H9 (cell line): ENCODE results near the gene LBX2. TPM values are rescaled to one million over a fixed set of nuclear protein-coding genes. Genes with fewer than 3 reads are reported as not detected.

Experiments used
- DNase-seq: peaks from one replicate; pipeline ENCODE4 v3.0.0-alpha.2; 2017
- H2AFZ ChIP-seq: one replicate; pipeline ENCODE4 v1.6.1; 2013; ENCODE audit warnings: mild to moderate bottlenecking, low read length, control low read depth, moderate library complexity
- H2AK5ac ChIP-seq: 2 replicates; pipeline ENCODE4 v1.6.1; 2013; ENCODE audit warnings: low read length, control low read depth, mixed read lengths; ENCODE audit not compliant: insufficient read length
- H2BK120ac ChIP-seq: one replicate; pipeline ENCODE4 v1.6.1; 2013; ENCODE audit warnings: low read depth, mild to moderate bottlenecking, low read length, control low read depth, inconsistent platforms; ENCODE audit not compliant: poor library complexity, severe bottlenecking
- H2BK12ac ChIP-seq: 2 replicates; pipeline ENCODE4 v1.6.1; 2013; ENCODE audit warnings: low read length, control low read depth, mixed read lengths, low read depth; ENCODE audit not compliant: insufficient read length
- H2BK15ac ChIP-seq: 2 replicates; pipeline ENCODE4 v1.6.1; 2013; ENCODE audit warnings: low read depth, low read length, control low read depth
- H2BK20ac ChIP-seq: one replicate; pipeline ENCODE4 v1.6.1; 2013; ENCODE audit warnings: low read depth, mild to moderate bottlenecking, low read length, control low read depth, inconsistent platforms; ENCODE audit not compliant: poor library complexity, severe bottlenecking
- H2BK5ac ChIP-seq: 2 replicates; pipeline ENCODE4 v1.6.1; 2013; ENCODE audit warnings: low read length, control low read depth, mixed read lengths; ENCODE audit not compliant: insufficient read length
- H3K14ac ChIP-seq: 2 replicates; pipeline ENCODE4 v1.6.1; 2013; ENCODE audit warnings: low read length, control low read depth; ENCODE audit not compliant: insufficient read depth
- H3K18ac ChIP-seq: 2 replicates; pipeline ENCODE4 v1.6.1; 2013; ENCODE audit warnings: low read depth, mild to moderate bottlenecking, mixed read lengths, low read length, control low read depth; ENCODE audit not compliant: insufficient read length
- H3K23ac ChIP-seq: 2 replicates; pipeline ENCODE4 v1.6.1; 2013; ENCODE audit warnings: low read length, control low read depth, mixed read lengths, low read depth; ENCODE audit not compliant: insufficient read length
- H3K23me2 ChIP-seq: 2 replicates; pipeline ENCODE4 v1.6.1; 2013; ENCODE audit warnings: low read depth, mild to moderate bottlenecking, mixed read lengths, low read length, control low read depth; ENCODE audit not compliant: insufficient read length, poor library complexity, severe bottlenecking
- H3K27ac ChIP-seq: 2 replicates; pipeline ENCODE4 v1.5.1; 2013; ENCODE audit warnings: low read length, control low read depth, mixed read lengths, low read depth; ENCODE audit not compliant: insufficient read length
- H3K27me3 ChIP-seq: 2 replicates; pipeline ENCODE4 v1.6.1; 2013; ENCODE audit warnings: low read length, control low read depth, inconsistent platforms; ENCODE audit not compliant: insufficient read depth
- H3K4ac ChIP-seq: 2 replicates; pipeline ENCODE4 v1.6.1; 2013; ENCODE audit warnings: low read depth, mild to moderate bottlenecking, control low read depth, inconsistent platforms, low read length, moderate library complexity
- H3K4me1 ChIP-seq: 2 replicates; pipeline ENCODE4 v1.6.1; 2013; ENCODE audit warnings: low read length, control low read depth, inconsistent platforms; ENCODE audit not compliant: insufficient read depth
- H3K4me2 ChIP-seq: 2 replicates; pipeline ENCODE4 v1.6.1; 2013; ENCODE audit warnings: low read length, control low read depth, mixed read lengths; ENCODE audit not compliant: insufficient read length, insufficient read depth
- H3K56ac ChIP-seq: 2 replicates; pipeline ENCODE4 v1.6.1; 2013; ENCODE audit warnings: low read depth, mild to moderate bottlenecking, mixed read lengths, low read length, control low read depth; ENCODE audit not compliant: insufficient read length
- H3K79me1 ChIP-seq: 2 replicates; pipeline ENCODE4 v1.6.1; 2013; ENCODE audit warnings: low read depth, mild to moderate bottlenecking, moderate library complexity, low read length, control low read depth, inconsistent platforms; ENCODE audit not compliant: insufficient read depth, poor library complexity, severe bottlenecking
- H3K79me2 ChIP-seq: 2 replicates; pipeline ENCODE4 v1.6.1; 2013; ENCODE audit warnings: low read length, control low read depth, inconsistent platforms; ENCODE audit not compliant: insufficient read depth
- H3K9ac ChIP-seq: 2 replicates; pipeline ENCODE4 v1.6.1; 2013; ENCODE audit warnings: low read length, control low read depth, mixed read lengths; ENCODE audit not compliant: insufficient read length; ENCODE audit errors: extremely low read depth
- H3K9me3 ChIP-seq: one replicate; pipeline ENCODE4 v1.6.1; 2013; ENCODE audit warnings: low read depth, low read length, inconsistent platforms; ENCODE audit not compliant: control insufficient read depth
- H3T11ph ChIP-seq: one replicate; pipeline ENCODE4 v1.6.1; 2013; ENCODE audit warnings: mild to moderate bottlenecking, low read length, control low read depth, inconsistent platforms
- H4K20me1 ChIP-seq: one replicate; pipeline ENCODE4 v1.6.1; 2013; ENCODE audit not compliant: control insufficient read depth, insufficient read length, insufficient read depth
- H4K5ac ChIP-seq: 2 replicates; pipeline ENCODE4 v1.6.1; 2013; ENCODE audit warnings: low read depth, mild to moderate bottlenecking, mixed read lengths, low read length, control low read depth; ENCODE audit not compliant: insufficient read length
- H4K8ac ChIP-seq: replicated peaks from 2 replicates; pipeline ENCODE4 v1.6.1; 2013; ENCODE audit warnings: low read length, control low read depth, mixed read lengths, low read depth; ENCODE audit not compliant: insufficient read length
- H4K91ac ChIP-seq: 2 replicates; pipeline ENCODE4 v1.6.1; 2013; ENCODE audit warnings: low read depth, mild to moderate bottlenecking, moderate library complexity, mixed read lengths, low read length, control low read depth; ENCODE audit not compliant: insufficient read length
- H3K27ac Mint-ChIP-seq, 3 experiments: 2 replicates in 2 of 3; 3 replicates in 1 of 3; pipeline ENCODE4 v1.8.0; 2020 to 2021; ENCODE audit warnings: mixed read lengths in 3 of 3, mild to moderate bottlenecking in 1 of 3, moderate library complexity in 1 of 3
- H3K27me3 Mint-ChIP-seq: 2 replicates; pipeline ENCODE4 v1.8.0; 2021; ENCODE audit warnings: low read depth, mild to moderate bottlenecking, moderate library complexity, mixed read lengths
- H3K36me3 Mint-ChIP-seq, 3 experiments: 2 replicates in 2 of 3; 3 replicates in 1 of 3; pipeline ENCODE4 v1.8.0; 2020 to 2021; ENCODE audit warnings: low read depth in 3 of 3, mixed read lengths in 3 of 3; ENCODE audit not compliant: insufficient read depth in 1 of 3
- H3K4me1 Mint-ChIP-seq, 2 experiments: 2 replicates each; pipeline ENCODE4 v1.8.0; 2020; ENCODE audit warnings: mixed read lengths in 2 of 2
- H3K4me3 Mint-ChIP-seq, 2 experiments: 2 replicates in 1 of 2; 3 replicates in 1 of 2; pipeline ENCODE4 v1.8.0; 2020 to 2021; ENCODE audit warnings: mild to moderate bottlenecking in 2 of 2, mixed read lengths in 2 of 2, moderate library complexity in 1 of 2
- H3K9me3 Mint-ChIP-seq, 2 experiments: 2 replicates in 1 of 2; 3 replicates in 1 of 2; pipeline ENCODE4 v1.8.0; 2020; ENCODE audit warnings: mild to moderate bottlenecking in 2 of 2, mixed read lengths in 2 of 2, moderate library complexity in 1 of 2
- CTCF ChIP-seq: fragments of 200-600 bp; sonication (generic); conservative IDR thresholded peaks from 3 replicates; pipeline ENCODE4 v1.8.0; 2021; ENCODE audit warnings: antibody characterized with exemption, mild to moderate bottlenecking
- WGBS: extraction: QIAGEN DNeasy Blood & Tissue Kit; methylation state at CpG from one replicate; pipeline ENCODE4 v1.1.7; 2013; ENCODE audit warnings: missing lambda C conversion rate, low lambda C conversion rate, mixed read lengths; ENCODE audit not compliant: insufficient read length; ENCODE audit errors: extremely low coverage; 5-methylcytosine and 5-hydroxymethylcytosine counted together
- total RNA-seq: library from RNA; stranded (reverse); gene quantifications from 2 replicates; pipeline ENCODE4 v1.2.1, GENCODE V29; 2021

Gene LBX2
- total RNA-seq, 1 experiment from 2014 or later, result 1.1 TPM

GRCh38 chr2:74457549-74458131 is 41.8 kb downstream of the LBX2 start:
- H3T11ph ChIP-seq, result no peak overlapping the region
- peaks cover 4 to 22% (median 21%) of the 10 kb centered on the region in 3 experiments; a peak in 6 of 7 replicates for H3K36me3 Mint-ChIP-seq
- H3K4me3 Mint-ChIP-seq, result peak overlapping the region; percentile 96 to 97
- no peaks in the 10 kb centered on the region for H3K79me2 ChIP-seq
- H3K27me3 ChIP-seq, result no peaks in the 10 kb centered on the region
- no peaks in the 10 kb centered on the region for H3K9me3 Mint-ChIP-seq
- no peak overlapping the region for H2BK12ac ChIP-seq
- H3K4ac ChIP-seq, result no peak overlapping the region; the same call in 1 of the 2 replicates
- no peaks in the 10 kb centered on the region for H3K27me3 Mint-ChIP-seq
- no peak overlapping the region for H4K91ac ChIP-seq
- peak; percentile 83 for DNase-seq
- H3K56ac ChIP-seq, result no peak overlapping the region
- no peak overlapping the region for H2AFZ ChIP-seq
- H2BK15ac ChIP-seq, result no peak overlapping the region
- no peak overlapping the region for H2AK5ac ChIP-seq
- H2BK5ac ChIP-seq, result no peak overlapping the region
- no CpG with 5 or more reads among the region's 46 CpGs for WGBS
- peak overlapping the region; percentile 96 for H3K14ac ChIP-seq
- H4K20me1 ChIP-seq, result peaks cover 2% of the 10 kb centered on the region
- H3K9ac ChIP-seq, result peak overlapping the region; percentile 83
- H3K4me2 ChIP-seq, result peak overlapping the region; percentile 92
- H3K9me3 ChIP-seq, result no peaks in the 10 kb centered on the region
- no peak overlapping the region for H4K8ac ChIP-seq
- H3K23me2 ChIP-seq, result peaks cover 18% of the 10 kb centered on the region
- H3K18ac ChIP-seq, result peak overlapping the region; percentile 91
- H2BK20ac ChIP-seq, result no peak overlapping the region
- H3K4me1 ChIP-seq, result peaks cover 2% of the 10 kb centered on the region; the same call in 1 of the 2 replicates
- H3K27ac ChIP-seq, result peak overlapping the region; percentile 80
- no peak overlapping the region for H3K23ac ChIP-seq
- H3K79me1 ChIP-seq, result no peaks in the 10 kb centered on the region
- peak overlapping the region; percentile 98 to 99 (median 99) for H3K27ac Mint-ChIP-seq
- no peak for TF ChIP-seq CTCF
- no peak overlapping the region for H4K5ac ChIP-seq
- peaks cover 27 to 36% of the 10 kb centered on the region in 2 experiments for H3K4me1 Mint-ChIP-seq
- H2BK120ac ChIP-seq, result peak overlapping the region; percentile 78
